Measurements from ENCODE around the gene HCN3. TPM values are rescaled to one million over a fixed set of nuclear protein-coding genes. Genes with fewer than 3 reads are reported as not detected.
"Not testable (repeated sequence)": the region's sequence is repeated elsewhere in the genome, so short reads cannot be mapped to it uniquely, and the experiment has no call there.

The HCN3 gene
- total and polyA plus RNA-seq, 2 donors, result 0.76 to 2.6 TPM

DNA sequence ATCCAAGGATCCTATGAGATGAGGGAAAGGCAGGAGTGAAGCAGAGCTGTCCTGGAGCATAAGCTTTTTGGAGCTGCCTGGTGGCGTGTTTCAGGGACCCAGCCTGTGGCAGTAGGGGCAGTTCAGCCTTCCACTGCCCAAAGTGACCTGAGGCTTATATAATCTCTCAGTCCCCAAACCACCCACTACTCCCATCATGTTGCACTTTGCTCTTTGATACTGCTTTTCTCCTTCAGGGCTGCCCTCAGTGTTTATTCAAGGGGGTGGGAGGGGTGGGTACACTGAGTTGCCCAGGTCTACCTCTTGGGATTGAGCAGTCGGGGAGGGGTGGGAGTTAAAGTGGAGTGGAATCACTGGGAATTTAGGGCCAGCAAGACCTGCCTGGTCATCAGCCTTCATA, 9.3 kb downstream of the HCN3 start:
- Histone ChIP-seq H3K27ac (ENCODE audit: low read depth in 1 of 2, low read length in 1 of 2) (no peak overlapping the region), H3K27me3 (ENCODE audit: control insufficient read depth in 2 of 2, insufficient read depth in 1 of 2, low read length in 1 of 2) (peaks cover 0 to 3% of the 10 kb centered on the region in 2 donors), H3K4me3 (ENCODE audit: low read length in 2 of 2) (no peak overlapping the region), H3K4me1 (ENCODE audit: control insufficient read depth in 2 of 2, insufficient read depth in 2 of 2, low read length in 2 of 2) (no peaks in the 10 kb centered on the region), H3K9me3 (ENCODE audit: control insufficient read depth in 2 of 2, insufficient read depth in 1 of 2, low read length in 1 of 2) (no peaks in the 10 kb centered on the region), H3K36me3 (ENCODE audit: control insufficient read depth in 2 of 2, insufficient read depth in 2 of 2, low read length in 1 of 2) (no peaks in the 10 kb centered on the region)
- WGBS, result 97% methylated on average over 2 of the region's 2 CpGs
- no peak for DNase-seq (ENCODE audit: low read depth in 6 of 9, low spot score in 9 of 9)

DNA sequence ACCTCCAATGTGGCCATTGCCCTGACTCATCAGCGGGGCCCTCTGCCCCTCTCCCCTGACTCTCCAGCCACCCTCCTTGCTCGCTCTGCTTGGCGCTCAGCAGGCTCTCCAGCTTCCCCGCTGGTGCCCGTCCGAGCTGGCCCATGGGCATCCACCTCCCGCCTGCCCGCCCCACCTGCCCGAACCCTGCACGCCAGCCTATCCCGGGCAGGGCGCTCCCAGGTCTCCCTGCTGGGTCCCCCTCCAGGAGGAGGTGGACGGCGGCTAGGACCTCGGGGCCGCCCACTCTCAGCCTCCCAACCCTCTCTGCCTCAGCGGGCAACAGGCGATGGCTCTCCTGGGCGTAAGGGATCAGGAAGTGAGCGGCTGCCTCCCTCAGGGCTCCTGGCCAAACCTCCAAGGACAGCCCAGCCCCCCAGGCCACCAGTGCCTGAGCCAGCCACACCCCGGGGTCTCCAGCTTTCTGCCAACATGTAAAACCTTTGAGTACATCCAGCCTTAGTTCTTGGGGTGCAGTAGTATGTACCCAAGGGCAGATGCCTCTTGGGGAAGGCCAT, 10.8 kb downstream of the HCN3 start:
- no peak for DNase-seq (ENCODE audit: low read depth in 6 of 9, low spot score in 9 of 9)
- 98% methylated on average over 21 of the region's 21 CpGs for WGBS

DNA sequence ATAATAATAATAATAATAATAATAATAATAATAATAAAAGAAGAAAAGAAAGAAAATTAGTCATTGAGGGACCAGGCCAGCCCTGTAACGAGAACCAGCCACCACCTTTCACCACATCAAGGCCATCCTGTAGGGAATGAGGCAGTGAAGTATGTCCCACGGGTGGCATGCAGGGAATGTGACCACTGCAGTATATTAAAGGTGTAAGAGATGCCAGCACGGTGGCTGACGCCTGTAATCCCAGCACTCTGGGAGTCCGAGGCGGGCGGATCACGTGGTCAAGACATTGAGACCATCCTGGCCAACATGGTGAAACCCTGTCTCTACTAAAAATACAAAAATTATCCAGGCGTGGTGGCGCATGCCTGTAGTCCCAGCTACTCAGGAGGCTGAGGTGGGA, 13.7 kb downstream of the HCN3 start:
- H3K36me3 ChIP-seq (ENCODE audit: control insufficient read depth in 2 of 2, insufficient read depth in 2 of 2, low read length in 1 of 2); H3K27ac ChIP-seq (ENCODE audit: low read depth in 1 of 2, low read length in 1 of 2); H3K4me1 ChIP-seq (ENCODE audit: control insufficient read depth in 2 of 2, insufficient read depth in 2 of 2, low read length in 2 of 2); DNase-seq (ENCODE audit: low read depth in 6 of 9, low spot score in 9 of 9); H3K9me3 ChIP-seq (ENCODE audit: control insufficient read depth in 2 of 2, insufficient read depth in 1 of 2, low read length in 1 of 2); H3K4me3 ChIP-seq (ENCODE audit: low read length in 2 of 2): not testable (repeated sequence)
- peaks cover 24 to 45% of the 10 kb centered on the region in 2 donors for H3K27me3 ChIP-seq (ENCODE audit: control insufficient read depth in 2 of 2, insufficient read depth in 1 of 2, low read length in 1 of 2)
- 92% methylated on average over 10 of the region's 10 CpGs for WGBS

More for the DNA sequence above, 10.8 kb downstream of the HCN3 start:
- no peak overlapping the region for H3K4me3 ChIP-seq (ENCODE audit: low read length in 2 of 2)
- H3K27ac ChIP-seq (ENCODE audit: low read depth in 1 of 2, low read length in 1 of 2), result no peak overlapping the region
- H3K36me3 ChIP-seq (ENCODE audit: control insufficient read depth in 2 of 2, insufficient read depth in 2 of 2, low read length in 1 of 2), result no peaks in the 10 kb centered on the region
- no peaks in the 10 kb centered on the region for H3K4me1 ChIP-seq (ENCODE audit: control insufficient read depth in 2 of 2, insufficient read depth in 2 of 2, low read length in 2 of 2)
- H3K27me3 ChIP-seq (ENCODE audit: control insufficient read depth in 2 of 2, insufficient read depth in 1 of 2, low read length in 1 of 2), result peaks cover 0 to 16% of the 10 kb centered on the region in 2 donors
- H3K9me3 ChIP-seq (ENCODE audit: control insufficient read depth in 2 of 2, insufficient read depth in 1 of 2, low read length in 1 of 2), result no peaks in the 10 kb centered on the region

DNA sequence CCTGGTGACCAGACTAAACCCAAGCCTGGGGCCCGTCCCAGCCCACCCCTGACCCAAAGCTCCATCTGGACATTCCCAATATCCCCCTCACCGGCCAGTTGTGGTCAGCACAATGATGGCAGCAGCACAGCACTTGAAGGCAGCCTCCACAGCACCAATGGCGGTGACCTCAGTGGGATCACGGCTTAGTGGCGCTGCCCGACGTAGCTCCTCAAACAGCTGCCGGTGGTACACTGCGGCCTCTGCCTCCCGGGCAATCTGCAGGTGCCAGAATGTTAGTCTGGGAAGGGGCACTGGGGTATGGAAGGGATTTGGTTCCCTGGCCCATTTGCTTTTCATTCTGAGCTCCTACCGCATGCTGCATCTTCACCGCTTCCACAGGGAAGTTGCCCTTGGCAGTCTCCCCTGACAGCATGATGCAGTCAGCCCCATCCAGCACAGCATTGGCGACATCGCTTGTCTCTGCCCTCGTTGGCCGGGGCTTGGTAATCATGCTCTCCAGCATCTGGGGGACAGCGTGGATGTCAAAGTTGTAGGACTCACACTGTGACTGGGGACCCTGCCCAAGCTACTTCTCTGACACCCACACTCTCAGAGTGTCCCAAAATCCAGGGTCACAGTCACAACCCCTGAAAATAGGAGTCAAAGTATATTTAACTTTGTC, 16.0 kb downstream of the HCN3 start:
- H3K4me1 ChIP-seq (ENCODE audit: control insufficient read depth in 2 of 2, insufficient read depth in 2 of 2, low read length in 2 of 2), result peaks cover 0 to 2% of the 10 kb centered on the region in 2 donors
- no peak for DNase-seq (ENCODE audit: low read depth in 6 of 9, low spot score in 9 of 9)
- H3K4me3 ChIP-seq (ENCODE audit: low read length in 2 of 2), result no peak overlapping the region
- no peaks in the 10 kb centered on the region for H3K36me3 ChIP-seq (ENCODE audit: control insufficient read depth in 2 of 2, insufficient read depth in 2 of 2, low read length in 1 of 2)
- H3K9me3 ChIP-seq (ENCODE audit: control insufficient read depth in 2 of 2, insufficient read depth in 1 of 2, low read length in 1 of 2), result peaks cover 0 to 7% of the 10 kb centered on the region in 2 donors
- H3K27me3 ChIP-seq (ENCODE audit: control insufficient read depth in 2 of 2, insufficient read depth in 1 of 2, low read length in 1 of 2), result peaks cover 27 to 60% of the 10 kb centered on the region in 2 donors
- WGBS, result 94% methylated on average over 17 of the region's 17 CpGs
- no peak overlapping the region for H3K27ac ChIP-seq (ENCODE audit: low read depth in 1 of 2, low read length in 1 of 2)

GRCh38 chr1:155294520-155295182, 17.4 kb downstream of the HCN3 start:
- Histone ChIP-seq H3K4me1 (ENCODE audit: control insufficient read depth in 2 of 2, insufficient read depth in 2 of 2, low read length in 2 of 2) (peaks cover 0 to 2% of the 10 kb centered on the region in 2 donors), H3K36me3 (ENCODE audit: control insufficient read depth in 2 of 2, insufficient read depth in 2 of 2, low read length in 1 of 2) (no peaks in the 10 kb centered on the region), H3K27me3 (ENCODE audit: control insufficient read depth in 2 of 2, insufficient read depth in 1 of 2, low read length in 1 of 2) (peaks cover 27 to 60% of the 10 kb centered on the region in 2 donors), H3K4me3 (ENCODE audit: low read length in 2 of 2) (no peak overlapping the region), H3K9me3 (ENCODE audit: control insufficient read depth in 2 of 2, insufficient read depth in 1 of 2, low read length in 1 of 2) (peaks cover 0 to 7% of the 10 kb centered on the region in 2 donors), H3K27ac (ENCODE audit: low read depth in 1 of 2, low read length in 1 of 2) (no peak overlapping the region)
- WGBS, result 41% methylated on average over 46 of the region's 46 CpGs
- no peak for DNase-seq (ENCODE audit: low read depth in 6 of 9, low spot score in 9 of 9)

- Histone ChIP-seq H3K27me3 (ENCODE audit: control insufficient read depth in 2 of 2, insufficient read depth in 1 of 2, low read length in 1 of 2) (peaks cover 27 to 62% of the 10 kb centered on the region in 2 donors), H3K36me3 (ENCODE audit: control insufficient read depth in 2 of 2, insufficient read depth in 2 of 2, low read length in 1 of 2) (no peaks in the 10 kb centered on the region), H3K9me3 (ENCODE audit: control insufficient read depth in 2 of 2, insufficient read depth in 1 of 2, low read length in 1 of 2) (peaks cover 0 to 7% of the 10 kb centered on the region in 2 donors), H3K27ac (ENCODE audit: low read depth in 1 of 2, low read length in 1 of 2) (no peak overlapping the region), H3K4me1 (ENCODE audit: control insufficient read depth in 2 of 2, insufficient read depth in 2 of 2, low read length in 2 of 2) (peaks cover 0 to 2% of the 10 kb centered on the region in 2 donors), H3K4me3 (ENCODE audit: low read length in 2 of 2) (no peak overlapping the region)
- no peak for DNase-seq (ENCODE audit: low read depth in 6 of 9, low spot score in 9 of 9)
- 29% methylated on average over 47 of the region's 47 CpGs for WGBS
These were observed 18.1 kb downstream of the HCN3 start for GRCh38 chr1:155295183-155295941.

GRCh38 chr1:155295942-155296267, 18.6 kb downstream of the HCN3 start:
- no peaks in the 10 kb centered on the region for H3K36me3 ChIP-seq (ENCODE audit: control insufficient read depth in 2 of 2, insufficient read depth in 2 of 2, low read length in 1 of 2)
- H3K9me3 ChIP-seq (ENCODE audit: control insufficient read depth in 2 of 2, insufficient read depth in 1 of 2, low read length in 1 of 2), result peaks cover 0 to 7% of the 10 kb centered on the region in 2 donors
- DNase-seq (ENCODE audit: low read depth in 6 of 9, low spot score in 9 of 9), result no peak
- no peak overlapping the region for H3K27ac ChIP-seq (ENCODE audit: low read depth in 1 of 2, low read length in 1 of 2)
- WGBS, result 95% methylated on average over 7 of the region's 7 CpGs
- peaks cover 0 to 2% of the 10 kb centered on the region in 2 donors for H3K4me1 ChIP-seq (ENCODE audit: control insufficient read depth in 2 of 2, insufficient read depth in 2 of 2, low read length in 2 of 2)
- peaks cover 27 to 62% of the 10 kb centered on the region in 2 donors for H3K27me3 ChIP-seq (ENCODE audit: control insufficient read depth in 2 of 2, insufficient read depth in 1 of 2, low read length in 1 of 2)
- H3K4me3 ChIP-seq (ENCODE audit: low read length in 2 of 2), result no peak overlapping the region

GRCh38 chr1:155296661-155297060, 19.4 kb downstream of the HCN3 start:
- no peak for DNase-seq (ENCODE audit: low read depth in 6 of 9, low spot score in 9 of 9)
- Histone ChIP-seq H3K4me3 (ENCODE audit: low read length in 2 of 2) (no peak overlapping the region), H3K4me1 (ENCODE audit: control insufficient read depth in 2 of 2, insufficient read depth in 2 of 2, low read length in 2 of 2) (peaks cover 0 to 2% of the 10 kb centered on the region in 2 donors), H3K27ac (ENCODE audit: low read depth in 1 of 2, low read length in 1 of 2) (no peak overlapping the region), H3K27me3 (ENCODE audit: control insufficient read depth in 2 of 2, insufficient read depth in 1 of 2, low read length in 1 of 2) (peaks cover 27 to 58% of the 10 kb centered on the region in 2 donors), H3K9me3 (ENCODE audit: control insufficient read depth in 2 of 2, insufficient read depth in 1 of 2, low read length in 1 of 2) (peaks cover 0 to 7% of the 10 kb centered on the region in 2 donors), H3K36me3 (ENCODE audit: control insufficient read depth in 2 of 2, insufficient read depth in 2 of 2, low read length in 1 of 2) (no peaks in the 10 kb centered on the region)
- WGBS, result 82% methylated on average over 3 of the region's 3 CpGs

DNA sequence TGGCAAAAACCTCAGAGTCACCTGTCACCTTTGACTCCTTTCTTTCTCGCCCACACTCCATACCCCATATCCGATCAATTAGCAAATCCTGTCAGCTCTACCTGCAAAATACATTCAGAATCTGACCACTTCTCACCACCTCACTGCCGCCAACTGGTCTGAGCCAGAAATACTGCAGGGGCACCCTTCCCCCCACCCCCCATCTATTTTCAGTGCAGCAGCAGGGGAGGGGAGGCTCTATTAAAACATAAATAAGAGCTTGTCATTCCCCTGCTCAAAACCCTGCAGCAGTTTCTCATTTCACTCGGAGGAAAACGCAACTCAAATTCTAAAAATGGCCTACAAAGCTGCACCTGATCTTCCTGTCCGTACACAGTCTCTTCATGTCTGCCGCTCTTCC, 20.1 kb downstream of the HCN3 start:
- H3K27me3 ChIP-seq (ENCODE audit: control insufficient read depth in 2 of 2, insufficient read depth in 1 of 2, low read length in 1 of 2), result peaks cover 27 to 53% of the 10 kb centered on the region in 2 donors
- H3K9me3 ChIP-seq (ENCODE audit: control insufficient read depth in 2 of 2, insufficient read depth in 1 of 2, low read length in 1 of 2), result peaks cover 0 to 7% of the 10 kb centered on the region in 2 donors
- peaks cover 0 to 2% of the 10 kb centered on the region in 2 donors for H3K4me1 ChIP-seq (ENCODE audit: control insufficient read depth in 2 of 2, insufficient read depth in 2 of 2, low read length in 2 of 2)
- no peak for DNase-seq (ENCODE audit: low read depth in 6 of 9, low spot score in 9 of 9)
- WGBS, result 73% methylated on average over 7 of the region's 7 CpGs
- no peak overlapping the region for H3K4me3 ChIP-seq (ENCODE audit: low read length in 2 of 2)
- no peak overlapping the region for H3K27ac ChIP-seq (ENCODE audit: low read depth in 1 of 2, low read length in 1 of 2)
- H3K36me3 ChIP-seq (ENCODE audit: control insufficient read depth in 2 of 2, insufficient read depth in 2 of 2, low read length in 1 of 2), result no peaks in the 10 kb centered on the region
